ENCODE data around the gene ZNF473. TPM values are rescaled to one million over a fixed set of nuclear protein-coding genes. Genes with fewer than 3 reads are reported as not detected.

Gene ZNF473
- 5.6 and 7.2 TPM in 2 replicates for total RNA-seq

GRCh38 chr19:50025794-50026549, at the start of gene ZNF473:
Gene ZNF473 (plus strand): TSS chr19:50026005. CDS start chr19:50031083, 5,078 bp downstream.

GRCh38 chr19:50025022-50025793, 597 bp upstream of the ZNF473 start, which contains the start of gene VRK3:
Gene VRK3 (minus strand): TSS chr19:50025372. CDS start chr19:50016162, 9,210 bp downstream.

Other genes with a start within 250 kb of the ZNF473 start
- gene FUZ, start 212.7 kb upstream of the ZNF473 start, total RNA-seq, result 11.5 and 13.8 TPM in 2 replicates
- gene MED25, start 207.7 kb upstream of the ZNF473 start, total RNA-seq, result 18.7 and 20.5 TPM in 2 replicates
- 44.3 and 45.9 TPM in 2 replicates for gene PTOV1, start 174.8 kb upstream of the ZNF473 start, total RNA-seq
- gene PNKP, start 158.4 kb upstream of the ZNF473 start, total RNA-seq, result 55.1 and 66.5 TPM in 2 replicates
- gene AKT1S1, start 148.7 kb upstream of the ZNF473 start, total RNA-seq, result 20.1 and 25.7 TPM in 2 replicates
- gene TBC1D17, start 148.3 kb upstream of the ZNF473 start, total RNA-seq, result 11.6 and 15.2 TPM in 2 replicates
- gene IL4I1, start 129.1 kb upstream of the ZNF473 start, total RNA-seq, result not detected in 2 replicates
- gene ATF5, start 96.8 kb upstream of the ZNF473 start, total RNA-seq, result 8.7 and 9.9 TPM in 2 replicates
- 37.4 and 57.8 TPM in 2 replicates for gene NUP62, start 96.5 kb upstream of the ZNF473 start, total RNA-seq
- not detected in 2 replicates for gene SIGLEC11, start 64.8 kb upstream of the ZNF473 start, total RNA-seq
- 22.0 and 29.4 TPM in 2 replicates for gene VRK3, start 633 bp upstream of the ZNF473 start, total RNA-seq
- not detected in 2 replicates for gene IZUMO2, start 137.3 kb downstream of the ZNF473 start, total RNA-seq
- gene MYH14, start 177.6 kb downstream of the ZNF473 start, total RNA-seq, result 0.08 and 0.23 TPM in 2 replicates

All from hair follicular keratinocyte (primary cell).